HG02938 (cell line): ENCODE measurements around the gene IL15RA.
"Not testable (repeated sequence)": the region's sequence is repeated elsewhere in the genome, so short reads cannot be mapped to it uniquely, and the experiment has no call there.

Experiments used
- ATAC-seq: cut with Tn5 transposase; IDR thresholded peaks from one replicate; pipeline ENCODE4 v1.9.1; 2021; ENCODE audit warnings: mild to moderate bottlenecking, moderate library complexity; ENCODE audit not compliant: unreplicated experiment

Gene IL15RA

GRCh38 chr10:5970527-5970926, 6.8 kb downstream of the IL15RA start:
- no peak for ATAC-seq

DNA sequence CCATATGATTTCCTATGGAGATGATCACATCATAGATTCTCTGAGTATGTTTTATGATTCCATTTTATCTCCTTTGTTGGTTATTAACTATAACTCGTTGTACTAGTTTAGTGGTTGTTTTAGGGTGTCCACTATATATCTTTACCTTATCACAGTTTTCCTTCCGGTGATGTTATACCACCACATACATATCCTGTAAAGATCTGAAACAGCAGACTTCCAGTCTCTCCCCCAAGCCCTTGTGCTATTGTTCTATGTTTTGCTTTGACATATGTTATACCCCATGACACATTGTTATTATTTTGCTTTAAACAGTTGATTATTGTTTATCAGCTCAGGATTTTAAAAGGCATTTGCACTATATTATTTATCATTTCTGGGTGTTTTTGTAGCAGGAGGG, 7.3 kb downstream of the IL15RA start:
- no peak for ATAC-seq

- no peak for ATAC-seq
Measured at GRCh38 chr10:5968681-5969453, 8.5 kb downstream of the IL15RA start.

DNA sequence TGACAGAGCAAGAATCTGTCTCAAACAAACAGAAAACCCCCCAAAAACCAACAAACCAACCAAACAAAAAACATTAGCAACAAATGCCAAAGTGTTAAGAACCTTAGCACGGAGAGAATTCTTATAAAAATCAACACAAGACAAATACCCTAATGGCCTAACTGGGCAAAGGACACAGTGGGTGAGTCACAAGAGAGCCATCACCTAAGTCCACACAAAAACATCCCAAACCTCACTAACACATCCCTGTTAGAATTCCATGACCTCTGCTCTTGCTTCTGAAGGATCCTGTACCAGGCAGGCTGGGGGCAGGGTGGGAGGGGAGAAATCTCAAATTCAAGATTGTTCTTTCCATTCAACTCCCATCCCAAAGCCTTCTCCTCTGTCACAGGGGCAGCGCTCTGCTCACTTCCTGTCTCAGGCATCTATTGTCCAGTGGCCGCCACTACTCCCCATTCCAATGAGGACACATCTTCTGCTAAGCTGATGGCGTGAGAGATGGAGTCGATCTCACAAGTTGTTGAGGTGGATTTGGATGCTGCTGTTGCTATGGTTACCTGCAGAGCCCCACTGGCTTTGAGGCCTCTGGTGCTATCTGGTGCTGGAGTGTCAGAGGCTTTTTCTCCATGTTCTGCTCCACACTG, 9.2 kb downstream of the IL15RA start:
- ATAC-seq, result no peak

- ATAC-seq, result no peak
Measured at GRCh38 chr10:5965266-5965665, 12.1 kb downstream of the IL15RA start.

- ATAC-seq, result no peak
Measured at GRCh38 chr10:5964736-5965135, 12.6 kb downstream of the IL15RA start.

GRCh38 chr10:5963591-5963990, 13.8 kb downstream of the IL15RA start:
- no peak for ATAC-seq

DNA sequence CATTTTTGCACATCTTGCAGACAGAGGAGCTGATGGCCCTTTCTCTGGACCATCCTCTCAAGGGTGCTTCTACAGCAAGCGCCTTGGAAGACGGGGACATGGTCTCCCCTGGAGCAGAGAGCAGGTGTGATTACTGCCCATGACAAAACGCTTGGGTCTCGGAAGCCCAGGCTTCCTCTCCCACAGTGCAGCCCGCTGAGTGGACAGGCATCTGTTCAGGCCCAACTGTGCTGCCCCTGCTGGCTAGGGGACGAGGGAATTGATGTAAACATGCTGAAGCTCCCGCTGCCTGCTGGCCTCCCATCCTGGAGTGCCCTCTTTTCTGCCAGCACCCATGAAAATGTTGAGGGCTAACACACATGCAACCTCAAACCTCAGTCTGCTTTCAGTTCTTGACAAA, 14.3 kb downstream of the IL15RA start:
- ATAC-seq, result no peak

GRCh38 chr10:5962358-5962940, 14.9 kb downstream of the IL15RA start:
- not testable (repeated sequence) for ATAC-seq

DNA sequence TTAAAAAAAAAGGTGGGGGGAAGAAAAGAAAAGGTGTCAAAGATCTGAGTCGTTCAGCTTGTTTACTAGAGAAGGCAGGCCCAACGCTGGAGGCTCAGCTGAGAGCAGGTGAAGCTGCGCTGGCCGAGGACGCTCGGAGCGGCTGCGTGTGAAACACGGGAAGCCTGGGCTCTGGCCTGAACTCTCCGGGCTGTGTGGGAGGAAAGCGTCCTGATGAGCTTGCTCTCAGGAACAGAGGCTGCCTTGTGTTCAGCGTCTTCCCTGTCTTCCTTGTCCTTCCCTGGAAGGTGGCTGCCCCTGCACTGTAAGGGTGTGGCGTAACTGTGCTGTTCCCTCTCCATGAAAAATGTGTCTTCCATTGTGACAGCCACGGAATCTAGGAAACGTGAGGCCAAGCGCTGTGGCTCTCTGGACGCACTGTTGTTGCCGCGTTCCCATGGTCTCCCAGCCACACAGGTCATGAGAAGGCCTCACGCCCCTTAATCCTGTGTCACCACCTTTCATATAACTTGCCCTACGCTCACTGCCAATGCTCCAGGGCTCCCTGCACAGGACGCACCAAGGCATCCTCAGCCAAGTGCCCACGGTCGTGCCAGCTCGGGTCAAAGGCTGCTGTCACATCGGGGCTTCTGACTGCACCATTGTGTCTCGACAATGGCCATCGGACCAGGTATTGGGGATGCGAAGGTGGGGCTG, 15.8 kb downstream of the IL15RA start:
- no peak for ATAC-seq

DNA sequence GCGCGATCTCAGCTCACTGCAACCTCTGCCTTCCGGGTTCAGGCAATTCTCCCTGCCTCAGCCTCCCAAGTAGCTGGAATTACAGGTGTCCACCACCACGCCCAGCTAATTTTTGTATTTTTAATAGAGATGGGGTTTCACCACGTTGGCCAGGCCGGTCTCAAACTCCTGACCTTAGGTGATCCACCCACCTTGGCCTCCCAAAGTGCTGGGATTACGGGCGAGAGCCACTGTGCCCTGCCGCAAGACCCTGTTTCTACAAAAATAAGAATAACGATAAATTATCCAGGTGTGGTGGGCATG, 16.4 kb downstream of the IL15RA start:
- ATAC-seq, result not testable (repeated sequence)

GRCh38 chr10:5960070-5960972, 17.0 kb downstream of the IL15RA start:
- no peak for ATAC-seq

- no peak for ATAC-seq
Measured at GRCh38 chr10:5959581-5960069, 17.7 kb downstream of the IL15RA start.

- ATAC-seq, result no peak
Measured at GRCh38 chr10:5959142-5959541, 18.2 kb downstream of the IL15RA start.

- no peak for ATAC-seq
Measured at GRCh38 chr10:5958675-5959074, 18.7 kb downstream of the IL15RA start.

- no peak for ATAC-seq
Measured at GRCh38 chr10:5958077-5958476, 19.3 kb downstream of the IL15RA start.

DNA sequence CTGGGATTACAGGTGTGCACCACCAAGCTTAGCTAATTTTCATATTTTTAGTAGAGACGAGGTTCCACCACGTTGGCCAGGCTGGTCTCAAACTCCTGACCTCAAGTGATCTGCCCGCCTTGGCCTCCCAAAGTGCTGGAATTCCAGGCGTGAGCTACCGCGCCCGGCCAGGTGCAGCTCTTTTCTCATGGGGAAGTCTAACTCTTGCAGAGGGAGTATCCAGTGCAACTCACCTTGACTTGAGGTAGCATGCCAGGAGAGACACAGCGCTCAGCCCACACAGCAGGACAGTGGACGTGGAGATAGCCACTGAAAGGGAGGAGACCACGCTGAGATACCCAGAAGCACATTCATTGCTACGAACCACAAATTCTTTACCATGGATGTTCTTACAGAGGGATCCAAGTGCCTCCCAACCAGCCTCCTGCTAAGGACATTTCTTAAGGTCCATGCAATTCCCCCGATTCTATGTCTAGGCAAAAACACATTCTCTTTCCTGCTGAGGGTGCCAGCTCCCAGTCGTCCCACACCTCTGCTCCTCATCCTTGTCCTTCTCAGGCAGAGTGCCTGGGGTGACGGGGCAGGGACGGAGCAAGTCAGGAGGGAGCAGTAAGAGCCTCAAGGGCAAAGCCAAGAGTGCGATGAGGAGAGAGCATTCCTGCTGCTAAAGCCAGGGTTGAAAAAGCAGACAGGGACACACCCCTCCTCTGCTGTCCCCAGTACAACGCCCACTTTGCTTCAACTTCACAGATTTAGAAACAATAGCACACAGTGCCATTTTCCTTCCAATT, 21.0 kb downstream of the IL15RA start:
- ATAC-seq, result no peak

DNA sequence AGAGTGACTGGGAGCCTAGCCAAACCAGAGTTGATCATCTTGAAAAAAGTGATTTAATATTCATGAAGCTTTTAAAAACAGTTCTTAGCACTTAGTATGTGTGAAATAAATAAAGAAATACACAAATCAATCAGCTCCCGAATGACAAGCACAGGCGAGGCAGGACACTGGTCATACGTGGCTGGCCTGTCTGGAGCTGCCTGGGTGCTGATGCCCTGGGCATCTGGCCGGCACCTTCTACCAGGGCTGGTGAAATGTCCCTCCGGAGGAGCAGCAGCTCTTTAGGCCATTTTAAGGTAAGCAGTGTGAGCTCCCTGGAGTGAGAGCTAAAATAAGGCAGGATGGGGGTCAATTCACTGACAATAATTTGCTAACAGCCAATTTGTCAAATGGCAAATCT, 23.7 kb downstream of the IL15RA start:
- ATAC-seq, result no peak

DNA sequence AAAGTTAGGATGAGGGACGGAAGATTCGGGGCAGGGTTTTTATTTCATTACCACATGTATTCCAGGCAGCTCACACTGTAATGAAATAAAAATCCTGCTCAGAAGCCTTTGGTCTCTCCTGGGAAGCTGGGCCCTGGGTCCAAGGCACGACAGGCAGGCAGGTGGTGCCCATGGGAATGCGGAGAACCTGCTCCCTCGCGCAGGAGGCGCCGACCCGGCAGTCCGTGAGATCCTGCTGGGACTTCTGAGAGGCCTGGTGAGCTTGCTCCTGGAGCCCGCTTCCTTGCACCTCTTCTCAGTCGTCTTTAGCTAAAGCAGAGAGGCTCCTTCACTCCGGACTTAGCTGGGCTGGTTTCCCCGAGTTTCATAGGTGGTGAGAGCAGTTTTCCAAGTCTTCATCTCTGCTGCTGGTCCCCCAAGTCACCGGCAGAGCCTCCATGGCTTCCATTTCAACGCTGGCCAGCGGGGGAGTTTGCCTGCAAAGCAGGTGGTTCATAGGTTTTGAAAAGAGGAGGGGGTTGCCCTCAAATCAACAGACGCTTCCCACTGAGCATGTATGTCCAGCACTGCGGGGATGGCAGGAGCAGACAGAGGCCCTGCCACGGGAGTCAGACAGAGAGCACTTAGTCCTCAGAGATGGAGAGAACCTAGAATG, 24.5 kb downstream of the IL15RA start:
- ATAC-seq, result no peak
